CD4-positive, alpha-beta memory T cell (primary cell): ENCODE data around the gene DLGAP1. TPM values are rescaled to one million over a fixed set of nuclear protein-coding genes. Genes with fewer than 3 reads are reported as not detected.

Experiments used
- CTCF ChIA-PET: fragments of 350-600 bp; sonication (Branson Sonifier 250); formaldehyde crosslinking; loops from one replicate; lab custom pipeline; 2021; ENCODE audit warnings: inconsistent platforms; ENCODE audit not compliant: partially characterized antibody; lab: Charles Lee
- POLR2A ChIA-PET: fragments of 350-600 bp; sonication (Branson Sonifier 250); formaldehyde crosslinking; loops from one replicate; lab custom pipeline; 2021; ENCODE audit not compliant: partially characterized antibody; lab: Charles Lee
- DNase-seq, 5 donors: peaks; one replicate each; pipeline versions ENCODE4 v3.0.0 to v3.0.0-alpha.2; 2020 to 2022; ENCODE audit warnings: mixed read lengths in 1 of 5
- H3K27ac ChIP-seq: one replicate; pipeline ENCODE4 v1.7.0; 2013; ENCODE audit warnings: low read depth, low read length
- H3K27me3 ChIP-seq: 2 replicates; pipeline ENCODE4 v1.7.0; 2013; ENCODE audit warnings: mild to moderate bottlenecking, low read length, moderate library complexity; ENCODE audit not compliant: insufficient read depth
- H3K36me3 ChIP-seq: 2 replicates; pipeline ENCODE4 v1.7.0; 2013; ENCODE audit warnings: mild to moderate bottlenecking, low read length, moderate library complexity; ENCODE audit not compliant: insufficient read depth
- H3K4me1 ChIP-seq: 2 replicates; pipeline ENCODE4 v1.7.0; 2013; ENCODE audit warnings: mild to moderate bottlenecking, low read length, moderate library complexity; ENCODE audit not compliant: insufficient read depth
- H3K4me3 ChIP-seq, 2 donors: one replicate each; pipeline ENCODE4 v1.7.0; 2013; ENCODE audit warnings: low read length in 2 of 2, mild to moderate bottlenecking in 1 of 2
- H3K9me3 ChIP-seq, 2 donors: one replicate each; pipeline ENCODE4 v1.7.0; 2013; ENCODE audit warnings: low read length in 2 of 2, control low read depth in 1 of 2; ENCODE audit not compliant: control insufficient read depth in 1 of 2
- H3K27ac Mint-ChIP-seq, 7 donors: one replicate each; pipeline ENCODE4 v1.8.0; 2020 to 2021; ENCODE audit warnings: mixed read lengths in 7 of 7, mild to moderate bottlenecking in 6 of 7, inconsistent platforms in 3 of 7, moderate library complexity in 3 of 7
- H3K27me3 Mint-ChIP-seq, 2 donors: one replicate each; pipeline ENCODE4 v1.8.0; 2020 to 2021; ENCODE audit warnings: mixed read lengths in 2 of 2
- H3K36me3 Mint-ChIP-seq, 2 donors: one replicate each; pipeline ENCODE4 v1.8.0; 2020 to 2021; ENCODE audit warnings: mixed read lengths in 2 of 2, inconsistent platforms in 1 of 2, mild to moderate bottlenecking in 1 of 2
- H3K4me1 Mint-ChIP-seq, 4 donors: one replicate each; pipeline ENCODE4 v1.8.0; 2020 to 2021; ENCODE audit warnings: mixed read lengths in 4 of 4, mild to moderate bottlenecking in 1 of 4
- H3K4me3 Mint-ChIP-seq, 8 donors: one replicate each; pipeline ENCODE4 v1.8.0; 2020 to 2021; ENCODE audit warnings: mixed read lengths in 8 of 8, mild to moderate bottlenecking in 7 of 8, moderate library complexity in 6 of 8, inconsistent platforms in 3 of 8
- H3K9me3 Mint-ChIP-seq, 8 donors: one replicate each; pipeline ENCODE4 v1.8.0; 2020 to 2021; ENCODE audit warnings: mixed read lengths in 8 of 8, mild to moderate bottlenecking in 5 of 8, inconsistent platforms in 3 of 8, moderate library complexity in 1 of 8
- intact Hi-C: fragments of 100-400 bp; cut with micrococcal nuclease; formaldehyde crosslinking; loops from one replicate; pipeline ENCODE4 v1.15.1; 2023
- polyA plus RNA-seq, 2 donors: library from polyadenylated mRNA; unstranded; fragments of 300-500 nt; fragmentation: Illumina TruSeq; gene quantifications; one replicate each; pipeline ENCODE4 v1.2.3, GENCODE V29; 2021
- total RNA-seq, 2 experiments: library from RNA; stranded (reverse); gene quantifications; one replicate each; pipeline ENCODE4 v1.2.3, GENCODE V29; 2021

The DLGAP1 gene
- total and polyA plus RNA-seq, 4 experiments from 2014 or later: 0.17 to 0.71 (median 0.45) TPM

DNA sequence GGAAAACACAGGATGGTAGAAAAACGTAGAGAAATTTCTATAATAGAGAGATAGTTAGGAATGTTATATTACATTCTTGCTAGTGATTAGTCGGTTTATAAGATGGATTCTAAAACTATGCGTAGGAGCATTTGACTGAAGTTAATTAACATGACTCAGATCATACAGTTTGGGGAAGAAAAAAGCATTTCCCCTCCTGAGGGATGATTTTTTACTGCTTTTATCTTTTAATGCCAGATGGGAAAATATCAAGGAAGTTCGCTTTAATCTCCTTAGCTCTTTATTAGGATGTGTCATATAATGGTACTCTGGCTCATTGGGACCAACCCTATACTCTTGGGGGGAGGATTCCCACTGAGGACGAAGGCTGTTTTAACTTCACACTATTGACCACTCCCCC, 503.1 kb downstream of the DLGAP1 start:
- H3K36me3 ChIP-seq: no peaks in the 10 kb centered on the region
- Mint-ChIP-seq H3K27ac (no peak overlapping the region), H3K4me1 (no peaks in the 10 kb centered on the region), H3K27me3 (peaks cover 0 to 3% of the 10 kb centered on the region in 2 donors), H3K9me3 (peaks cover 0 to 3% (median 0%) of the 10 kb centered on the region in 8 donors), H3K36me3 (no peaks in the 10 kb centered on the region), H3K4me3 (no peak overlapping the region)
- CTCF ChIA-PET: no interaction called here
- POLR2A ChIA-PET: no interaction called here
- no peak overlapping the region for H3K4me3 ChIP-seq
- H3K27me3 ChIP-seq: no peaks in the 10 kb centered on the region
- H3K27ac ChIP-seq: no peak overlapping the region
- DNase-seq: no peak
- no peaks in the 10 kb centered on the region for H3K4me1 ChIP-seq
- intact Hi-C loops: no loop called here
- no peaks in the 10 kb centered on the region for H3K9me3 ChIP-seq

DNA sequence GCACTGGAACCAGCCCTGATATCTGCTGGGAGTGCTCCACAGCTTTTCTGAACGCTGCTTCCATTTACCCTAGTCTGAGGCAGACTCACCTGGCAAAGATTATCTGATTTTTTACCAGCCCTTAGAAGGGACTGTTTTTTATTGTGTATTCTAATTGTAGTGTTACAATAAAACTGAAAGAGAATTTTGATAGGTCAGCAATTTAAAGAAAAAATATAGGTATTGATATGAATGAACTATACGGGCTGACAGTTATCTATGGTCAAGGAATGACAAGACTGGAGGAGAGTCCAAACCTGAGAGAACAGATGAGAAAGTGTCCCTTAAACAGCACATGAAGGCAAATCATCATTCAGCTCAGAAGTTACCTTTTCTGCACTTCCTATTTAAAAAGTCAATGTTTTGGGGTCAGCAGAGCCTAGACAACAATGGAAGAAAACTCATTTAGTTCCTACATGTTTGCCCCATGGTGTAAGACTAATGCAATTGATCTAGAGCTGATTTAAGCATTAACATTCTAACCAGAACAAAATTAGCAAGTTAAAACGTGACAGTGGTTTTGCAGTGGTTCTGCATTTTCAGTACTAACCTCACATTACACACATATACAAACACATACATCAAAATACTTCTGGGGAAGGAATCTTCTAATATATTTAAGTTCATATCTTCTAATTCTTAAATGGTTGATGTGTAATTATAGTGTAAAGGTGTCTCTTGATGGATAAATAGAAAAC, 504.3 kb downstream of the DLGAP1 start:
- H3K36me3 Mint-ChIP-seq: no peaks in the 10 kb centered on the region
- H3K4me1 ChIP-seq: no peaks in the 10 kb centered on the region
- peaks cover 0 to 3% (median 0%) of the 10 kb centered on the region in 8 donors for H3K9me3 Mint-ChIP-seq

DNA sequence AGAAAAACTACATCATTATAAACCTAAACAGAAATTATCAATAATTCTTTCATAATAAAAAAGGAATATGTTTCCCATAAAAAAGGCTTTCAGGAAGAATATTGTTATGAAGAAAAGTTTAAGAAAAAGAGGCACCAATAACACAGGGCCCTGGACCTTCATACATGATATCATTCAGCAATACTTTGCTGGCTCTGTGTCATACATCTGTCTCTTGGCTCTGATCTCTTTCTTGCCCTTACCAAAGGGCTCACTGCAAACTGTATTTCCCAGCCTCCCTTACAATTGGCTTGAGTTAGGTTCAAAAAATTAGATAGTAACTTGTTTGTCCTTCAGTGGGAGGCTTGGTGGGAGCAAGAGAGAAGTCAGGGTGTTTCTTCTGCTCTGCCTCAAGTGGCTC, 506.1 kb downstream of the DLGAP1 start:
- Mint-ChIP-seq H3K9me3 (peaks cover 0 to 3% (median 0%) of the 10 kb centered on the region in 8 donors), H3K27me3 (peaks cover 0 to 2% of the 10 kb centered on the region in 2 donors), H3K4me3 (no peak overlapping the region), H3K27ac (no peak overlapping the region), H3K4me1 (no peaks in the 10 kb centered on the region), H3K36me3 (no peaks in the 10 kb centered on the region)
- POLR2A ChIA-PET: no interaction called here
- DNase-seq: no peak
- Histone ChIP-seq H3K36me3 (no peaks in the 10 kb centered on the region), H3K4me3 (no peak overlapping the region), H3K27ac (no peak overlapping the region), H3K27me3 (no peaks in the 10 kb centered on the region), H3K4me1 (no peaks in the 10 kb centered on the region), H3K9me3 (no peaks in the 10 kb centered on the region)
- CTCF ChIA-PET: no interaction called here
- intact Hi-C loops: no loop called here

More for the DNA sequence above, 504.3 kb downstream of the DLGAP1 start:
- Mint-ChIP-seq H3K27me3 (peaks cover 0 to 3% of the 10 kb centered on the region in 2 donors), H3K4me3 (no peak overlapping the region), H3K4me1 (no peaks in the 10 kb centered on the region), H3K27ac (no peak overlapping the region)
- Histone ChIP-seq H3K27ac (no peak overlapping the region), H3K36me3 (no peaks in the 10 kb centered on the region), H3K27me3 (no peaks in the 10 kb centered on the region), H3K4me3 (no peak overlapping the region), H3K9me3 (no peaks in the 10 kb centered on the region)
- POLR2A ChIA-PET: no interaction called here
- CTCF ChIA-PET: no interaction called here
- DNase-seq: no peak
- intact Hi-C loops: no loop called here

DNA sequence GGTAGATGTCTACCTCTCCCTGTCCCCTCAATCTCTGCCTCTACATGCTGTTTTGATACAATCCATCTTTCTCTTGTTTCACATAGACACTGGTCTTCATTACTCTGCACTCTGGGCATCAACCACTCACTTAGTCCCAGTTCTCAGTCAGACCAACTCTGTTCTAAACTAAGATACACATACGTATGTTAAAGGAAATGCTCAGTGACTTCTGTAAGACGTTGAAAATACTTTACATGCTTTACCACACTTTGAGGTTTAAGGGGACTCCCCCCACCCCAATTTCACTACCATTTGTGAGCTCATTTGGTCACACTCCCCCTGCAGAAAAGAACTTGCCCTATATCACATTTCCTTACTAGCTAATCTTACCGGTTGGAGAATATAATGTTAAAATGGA, 507.7 kb downstream of the DLGAP1 start:
- Histone ChIP-seq H3K27me3 (no peaks in the 10 kb centered on the region), H3K36me3 (no peaks in the 10 kb centered on the region), H3K4me3 (no peak overlapping the region), H3K4me1 (no peaks in the 10 kb centered on the region), H3K9me3 (no peaks in the 10 kb centered on the region), H3K27ac (no peak overlapping the region)
- intact Hi-C loops: no loop called here
- Mint-ChIP-seq H3K4me1 (no peaks in the 10 kb centered on the region), H3K27me3 (peaks cover 0 to 2% of the 10 kb centered on the region in 2 donors), H3K4me3 (no peak overlapping the region), H3K36me3 (no peaks in the 10 kb centered on the region), H3K27ac (peak overlapping the region in 1 of 7 donors; percentile 0), H3K9me3 (no peaks in the 10 kb centered on the region)
- CTCF ChIA-PET: no interaction called here
- no peak for DNase-seq
- POLR2A ChIA-PET: no interaction called here

DNA sequence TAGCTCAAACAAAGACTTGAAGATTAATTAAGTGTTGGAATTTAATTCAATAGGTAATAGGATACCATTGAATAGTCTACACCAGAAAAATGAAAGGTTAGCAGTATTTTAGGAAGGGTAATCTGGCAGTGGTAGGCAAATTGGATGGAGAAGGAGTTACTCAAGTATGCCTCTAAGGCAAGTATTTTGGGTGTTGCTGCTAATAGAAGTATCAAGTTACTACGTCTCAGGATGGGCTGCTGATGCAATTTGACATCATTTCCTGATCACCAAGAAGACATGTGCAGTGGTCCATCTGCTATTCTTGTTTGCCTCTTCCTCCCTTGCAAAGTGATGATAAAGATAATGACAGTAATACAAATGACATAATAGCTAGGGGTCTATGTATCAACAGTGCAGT, 519.8 kb downstream of the DLGAP1 start:
- H3K27me3 ChIP-seq: no peaks in the 10 kb centered on the region
- Mint-ChIP-seq H3K4me3 (no peak overlapping the region), H3K27ac (no peak overlapping the region), H3K4me1 (no peaks in the 10 kb centered on the region), H3K36me3 (no peaks in the 10 kb centered on the region), H3K27me3 (peaks cover 0 to 4% of the 10 kb centered on the region in 2 donors), H3K9me3 (peaks cover 0 to 7% (median 0%) of the 10 kb centered on the region in 8 donors)
- no peak overlapping the region for H3K27ac ChIP-seq
- ChIA-PET CTCF (no interaction called here), POLR2A (no interaction called here)
- H3K9me3 ChIP-seq: no peaks in the 10 kb centered on the region
- H3K4me1 ChIP-seq: no peaks in the 10 kb centered on the region
- no peaks in the 10 kb centered on the region for H3K36me3 ChIP-seq
- H3K4me3 ChIP-seq: no peak overlapping the region
- DNase-seq: no peak
- intact Hi-C loops: no loop called here

DNA sequence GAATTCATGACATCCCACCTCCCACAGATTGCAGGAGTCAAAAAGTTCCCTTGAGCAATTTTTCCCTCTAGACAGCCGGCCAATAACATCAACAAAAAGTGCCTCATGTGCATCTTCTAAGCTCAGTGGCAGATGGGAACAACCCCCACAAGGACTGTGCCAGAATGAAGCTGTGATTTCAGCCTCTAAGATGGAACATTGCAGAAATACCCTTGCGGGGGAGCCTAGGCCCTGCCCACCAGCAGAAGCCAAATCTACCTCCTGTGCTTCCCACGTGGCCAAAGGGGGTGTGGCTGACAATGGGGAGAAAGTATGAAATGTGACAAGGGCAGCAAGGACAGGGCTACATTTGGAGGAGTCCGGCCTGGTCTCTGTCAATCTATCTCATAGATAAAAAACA, 522.8 kb downstream of the DLGAP1 start:
- ChIA-PET POLR2A (no interaction called here), CTCF (no interaction called here)
- H3K4me1 Mint-ChIP-seq: no peaks in the 10 kb centered on the region
- H3K36me3 ChIP-seq: no peaks in the 10 kb centered on the region
- H3K27ac ChIP-seq: no peak overlapping the region
- H3K4me3 ChIP-seq: no peak overlapping the region
- H3K9me3 ChIP-seq: no peaks in the 10 kb centered on the region
- no peaks in the 10 kb centered on the region for H3K36me3 Mint-ChIP-seq
- H3K9me3 Mint-ChIP-seq: peaks cover 0 to 3% (median 0%) of the 10 kb centered on the region in 8 donors
- H3K4me3 Mint-ChIP-seq: no peak overlapping the region
- no peak for DNase-seq
- no peaks in the 10 kb centered on the region for H3K27me3 ChIP-seq
- intact Hi-C loops: no loop called here
- peaks cover 2% of the 10 kb centered on the region in 2 donors for H3K27me3 Mint-ChIP-seq
- H3K27ac Mint-ChIP-seq: no peak overlapping the region
- no peaks in the 10 kb centered on the region for H3K4me1 ChIP-seq

DNA sequence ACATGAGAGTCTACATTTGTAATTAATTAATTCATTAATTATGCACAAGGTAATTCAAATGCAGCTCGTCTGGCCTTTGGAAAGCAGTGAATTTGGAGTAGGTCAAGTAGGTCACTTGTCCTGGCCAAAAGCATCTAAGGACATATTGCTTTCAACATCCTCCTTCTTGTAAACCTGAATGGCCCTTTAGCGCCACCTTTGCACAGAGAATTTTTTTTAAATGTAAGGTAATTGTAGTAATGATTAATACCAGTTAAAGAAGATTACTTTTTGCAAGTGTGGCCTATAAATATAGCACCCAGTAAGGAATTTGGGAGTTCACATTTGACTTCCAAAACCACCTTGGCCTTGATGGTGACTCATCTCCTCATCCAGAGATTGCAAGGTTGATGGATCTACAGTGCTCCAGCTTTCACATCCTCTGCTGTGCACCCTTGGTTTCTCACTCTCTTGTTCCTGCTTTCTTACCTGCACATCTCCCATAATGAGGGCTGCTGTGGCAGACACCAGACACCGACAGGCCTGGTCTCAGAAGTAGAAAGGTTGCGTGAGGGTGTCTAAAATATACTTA, 523.5 kb downstream of the DLGAP1 start:
- Mint-ChIP-seq H3K27me3 (peaks cover 2% of the 10 kb centered on the region in 2 donors), H3K4me3 (no peak overlapping the region), H3K4me1 (no peaks in the 10 kb centered on the region), H3K36me3 (no peaks in the 10 kb centered on the region), H3K27ac (no peak overlapping the region), H3K9me3 (no peaks in the 10 kb centered on the region)
- Histone ChIP-seq H3K27ac (no peak overlapping the region), H3K36me3 (no peaks in the 10 kb centered on the region), H3K4me1 (no peaks in the 10 kb centered on the region), H3K4me3 (no peak overlapping the region), H3K9me3 (no peaks in the 10 kb centered on the region), H3K27me3 (no peaks in the 10 kb centered on the region)
- intact Hi-C loops: no loop called here
- ChIA-PET CTCF (no interaction called here), POLR2A (no interaction called here)
- no peak for DNase-seq
